ENCODE results near the gene OSTM1. TPM values are rescaled to one million over a fixed set of nuclear protein-coding genes. Genes with fewer than 3 reads are reported as not detected.

The OSTM1 gene
- total and polyA plus RNA-seq, 2 of the 13 experiments (the other 11 are each of a cell fraction or from before 2014, with no cell fraction given) = 8.7 to 20.5 TPM

DNA sequence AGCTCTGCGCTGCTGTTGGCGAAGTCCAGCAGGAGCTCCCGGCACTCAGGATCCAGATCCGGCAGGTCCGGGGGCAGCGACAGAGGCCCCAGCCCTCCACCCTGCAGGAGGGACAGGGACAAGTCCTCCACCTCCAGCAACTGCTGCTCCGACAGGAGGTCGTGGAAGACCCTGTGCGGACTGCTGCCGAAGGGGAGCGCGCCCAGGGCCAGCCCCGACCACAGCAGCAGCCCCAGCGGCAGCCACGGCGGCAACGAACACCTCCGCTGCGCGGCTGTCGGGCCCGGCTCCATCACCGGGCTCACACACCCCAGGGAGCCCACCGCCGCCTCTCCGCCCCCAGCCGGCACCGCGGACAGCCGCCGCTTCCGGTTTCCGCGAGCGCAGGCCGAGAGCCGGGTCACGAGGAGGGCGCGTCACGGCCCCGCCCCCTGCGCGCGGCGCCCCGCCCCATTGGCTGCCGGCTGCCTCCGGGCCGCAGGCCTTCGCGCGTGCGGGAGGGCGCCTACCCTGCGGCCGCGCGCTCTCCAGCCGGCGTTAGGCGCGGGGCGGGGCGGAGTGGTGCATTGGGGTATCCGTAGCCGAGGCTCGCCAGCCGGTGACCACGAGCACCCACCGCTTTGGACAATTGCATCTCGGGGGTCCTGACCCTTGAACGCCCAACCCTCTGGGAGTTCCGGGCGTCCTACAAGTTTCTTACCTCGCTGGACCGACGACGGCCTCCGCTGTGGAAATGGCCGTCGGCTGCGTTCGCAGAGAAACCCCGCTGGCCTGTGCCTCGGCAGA, at the start of gene OSTM1 (continued):
- TF ChIP-seq RXRA (CRISPR knock-in tag; IDR thresholded peaks at IDR 0.05) = 0 out of 2 replicates have a peak, but pooled peaks have one; percentile 7
- TF ChIP-seq, protein P1, sequence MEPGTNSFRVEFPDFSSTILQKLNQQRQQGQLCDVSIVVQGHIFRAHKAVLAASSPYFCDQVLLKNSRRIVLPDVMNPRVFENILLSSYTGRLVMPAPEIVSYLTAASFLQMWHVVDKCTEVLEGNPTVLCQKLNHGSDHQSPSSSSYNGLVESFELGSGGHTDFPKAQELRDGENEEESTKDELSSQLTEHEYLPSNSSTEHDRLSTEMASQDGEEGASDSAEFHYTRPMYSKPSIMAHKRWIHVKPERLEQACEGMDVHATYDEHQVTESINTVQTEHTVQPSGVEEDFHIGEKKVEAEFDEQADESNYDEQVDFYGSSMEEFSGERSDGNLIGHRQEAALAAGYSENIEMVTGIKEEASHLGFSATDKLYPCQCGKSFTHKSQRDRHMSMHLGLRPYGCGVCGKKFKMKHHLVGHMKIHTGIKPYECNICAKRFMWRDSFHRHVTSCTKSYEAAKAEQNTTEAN (CRISPR knock-in tag; conservative IDR thresholded peaks at IDR 0.05) = peak; percentile 93
- TF ChIP-seq XBP1 (CRISPR knock-in tag; IDR thresholded peaks at IDR 0.05) = peak; percentile 65; the same call in 1 of the 2 replicates
- no peak for TF ChIP-seq CHD2 (IDR thresholded peaks at IDR 0.05; ENCODE audit: low read depth, low read length)
- TF ChIP-seq ZSCAN12 (CRISPR knock-in tag; IDR thresholded peaks at IDR 0.05) = peak; percentile 15; the same call in 1 of the 2 replicates
- no peak for TF ChIP-seq ZMYM2 (CRISPR knock-in tag; IDR thresholded peaks at IDR 0.05)
- no peak for TF ChIP-seq NBN (conservative IDR thresholded peaks at IDR 0.05)
- peak; percentile 91 for TF ChIP-seq HOXA5 (CRISPR knock-in tag; IDR thresholded peaks at IDR 0.05)
- no peak for TF ChIP-seq DNMT3B (CRISPR knock-in tag; conservative IDR thresholded peaks at IDR 0.05)
- TF ChIP-seq ZNF556 (CRISPR knock-in tag; IDR thresholded peaks at IDR 0.05; ENCODE audit: borderline replicate concordance) = peak; percentile 69; the same call in 1 of the 2 replicates
- TF ChIP-seq GZF1 (CRISPR knock-in tag; IDR thresholded peaks at IDR 0.05) = no peak
- TF ChIP-seq ZNF33B (CRISPR knock-in tag; IDR thresholded peaks at IDR 0.05) = peak; percentile 97
- peak; percentile 56; the same call in 1 of the 2 replicates for TF ChIP-seq ZC3H13 (CRISPR knock-in tag; IDR thresholded peaks at IDR 0.05)
- TF ChIP-seq, protein P2, sequence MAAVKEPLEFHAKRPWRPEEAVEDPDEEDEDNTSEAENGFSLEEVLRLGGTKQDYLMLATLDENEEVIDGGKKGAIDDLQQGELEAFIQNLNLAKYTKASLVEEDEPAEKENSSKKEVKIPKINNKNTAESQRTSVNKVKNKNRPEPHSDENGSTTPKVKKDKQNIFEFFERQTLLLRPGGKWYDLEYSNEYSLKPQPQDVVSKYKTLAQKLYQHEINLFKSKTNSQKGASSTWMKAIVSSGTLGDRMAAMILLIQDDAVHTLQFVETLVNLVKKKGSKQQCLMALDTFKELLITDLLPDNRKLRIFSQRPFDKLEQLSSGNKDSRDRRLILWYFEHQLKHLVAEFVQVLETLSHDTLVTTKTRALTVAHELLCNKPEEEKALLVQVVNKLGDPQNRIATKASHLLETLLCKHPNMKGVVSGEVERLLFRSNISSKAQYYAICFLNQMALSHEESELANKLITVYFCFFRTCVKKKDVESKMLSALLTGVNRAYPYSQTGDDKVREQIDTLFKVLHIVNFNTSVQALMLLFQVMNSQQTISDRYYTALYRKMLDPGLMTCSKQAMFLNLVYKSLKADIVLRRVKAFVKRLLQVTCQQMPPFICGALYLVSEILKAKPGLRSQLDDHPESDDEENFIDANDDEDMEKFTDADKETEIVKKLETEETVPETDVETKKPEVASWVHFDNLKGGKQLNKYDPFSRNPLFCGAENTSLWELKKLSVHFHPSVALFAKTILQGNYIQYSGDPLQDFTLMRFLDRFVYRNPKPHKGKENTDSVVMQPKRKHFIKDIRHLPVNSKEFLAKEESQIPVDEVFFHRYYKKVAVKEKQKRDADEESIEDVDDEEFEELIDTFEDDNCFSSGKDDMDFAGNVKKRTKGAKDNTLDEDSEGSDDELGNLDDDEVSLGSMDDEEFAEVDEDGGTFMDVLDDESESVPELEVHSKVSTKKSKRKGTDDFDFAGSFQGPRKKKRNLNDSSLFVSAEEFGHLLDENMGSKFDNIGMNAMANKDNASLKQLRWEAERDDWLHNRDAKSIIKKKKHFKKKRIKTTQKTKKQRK (IDR thresholded peaks at IDR 0.05; ENCODE audit: low read length) = no peak
- TF ChIP-seq ZNF782 (CRISPR knock-in tag; IDR thresholded peaks at IDR 0.05; ENCODE audit: borderline replicate concordance) = peak; percentile 92
- TF ChIP-seq BCL6 (CRISPR knock-in tag; IDR thresholded peaks at IDR 0.05) = peak; percentile 21; the same call in 1 of the 2 replicates
- TF ChIP-seq, protein P3, sequence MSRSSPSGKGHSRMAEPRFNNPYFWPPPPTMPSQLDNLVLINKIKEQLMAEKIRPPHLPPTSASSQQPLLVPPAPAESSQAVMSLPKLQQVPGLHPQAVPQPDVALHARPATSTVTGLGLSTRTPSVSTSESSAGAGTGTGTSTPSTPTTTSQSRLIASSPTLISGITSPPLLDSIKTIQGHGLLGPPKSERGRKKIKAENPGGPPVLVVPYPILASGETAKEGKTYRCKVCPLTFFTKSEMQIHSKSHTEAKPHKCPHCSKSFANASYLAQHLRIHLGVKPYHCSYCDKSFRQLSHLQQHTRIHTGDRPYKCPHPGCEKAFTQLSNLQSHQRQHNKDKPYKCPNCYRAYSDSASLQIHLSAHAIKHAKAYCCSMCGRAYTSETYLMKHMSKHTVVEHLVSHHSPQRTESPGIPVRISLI (CRISPR knock-in tag; IDR thresholded peaks at IDR 0.05; ENCODE audit: borderline replicate concordance) = no peak
- peak; percentile 91 for TF ChIP-seq CCDC6 (CRISPR knock-in tag; IDR thresholded peaks at IDR 0.05)
- peak; percentile 73 for TF ChIP-seq ZNF234 (CRISPR knock-in tag; conservative IDR thresholded peaks at IDR 0.05)
- TF ChIP-seq, protein P4, sequence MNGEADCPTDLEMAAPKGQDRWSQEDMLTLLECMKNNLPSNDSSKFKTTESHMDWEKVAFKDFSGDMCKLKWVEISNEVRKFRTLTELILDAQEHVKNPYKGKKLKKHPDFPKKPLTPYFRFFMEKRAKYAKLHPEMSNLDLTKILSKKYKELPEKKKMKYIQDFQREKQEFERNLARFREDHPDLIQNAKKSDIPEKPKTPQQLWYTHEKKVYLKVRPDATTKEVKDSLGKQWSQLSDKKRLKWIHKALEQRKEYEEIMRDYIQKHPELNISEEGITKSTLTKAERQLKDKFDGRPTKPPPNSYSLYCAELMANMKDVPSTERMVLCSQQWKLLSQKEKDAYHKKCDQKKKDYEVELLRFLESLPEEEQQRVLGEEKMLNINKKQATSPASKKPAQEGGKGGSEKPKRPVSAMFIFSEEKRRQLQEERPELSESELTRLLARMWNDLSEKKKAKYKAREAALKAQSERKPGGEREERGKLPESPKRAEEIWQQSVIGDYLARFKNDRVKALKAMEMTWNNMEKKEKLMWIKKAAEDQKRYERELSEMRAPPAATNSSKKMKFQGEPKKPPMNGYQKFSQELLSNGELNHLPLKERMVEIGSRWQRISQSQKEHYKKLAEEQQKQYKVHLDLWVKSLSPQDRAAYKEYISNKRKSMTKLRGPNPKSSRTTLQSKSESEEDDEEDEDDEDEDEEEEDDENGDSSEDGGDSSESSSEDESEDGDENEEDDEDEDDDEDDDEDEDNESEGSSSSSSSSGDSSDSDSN (CRISPR knock-in tag; IDR thresholded peaks at IDR 0.05) = peak; percentile 80
- TF ChIP-seq NPAS2 (CRISPR knock-in tag; IDR thresholded peaks at IDR 0.05; ENCODE audit: borderline replicate concordance) = no peak
- TF ChIP-seq ZNF292 (CRISPR knock-in tag; IDR thresholded peaks at IDR 0.05; ENCODE audit: borderline replicate concordance, low read depth) = no peak
